Measurements from ENCODE around the gene ADGRG6. TPM values are rescaled to one million over a fixed set of nuclear protein-coding genes. Genes with fewer than 3 reads are reported as not detected.

ADGRG6 gene
- total RNA-seq, 1 donor from 2014 or later = 0.07 TPM

- H3K9me3 Mint-ChIP-seq = no peaks in the 10 kb centered on the region
- no peak for DNase-seq (ENCODE audit: low spot score)
- intact Hi-C loops (cut with micrococcal nuclease) = no loop called here
- no peak overlapping the region for H3K4me3 Mint-ChIP-seq (ENCODE audit: low read depth)
- no peaks in the 10 kb centered on the region for H3K36me3 Mint-ChIP-seq (ENCODE audit: low read depth)
- no peaks in the 10 kb centered on the region for H3K4me1 Mint-ChIP-seq (ENCODE audit: low read depth)
- H3K27me3 Mint-ChIP-seq (ENCODE audit: low read depth) = peaks cover 45% of the 10 kb centered on the region
- H3K27ac Mint-ChIP-seq = no peak overlapping the region
Observed at GRCh38 chr6:142381181-142381580, 79.4 kb downstream of the ADGRG6 start.

- Mint-ChIP-seq H3K27me3 (ENCODE audit: low read depth) (peaks cover 46% of the 10 kb centered on the region), H3K4me1 (ENCODE audit: low read depth) (no peaks in the 10 kb centered on the region), H3K4me3 (ENCODE audit: low read depth) (no peak overlapping the region), H3K27ac (no peak overlapping the region), H3K9me3 (no peaks in the 10 kb centered on the region), H3K36me3 (ENCODE audit: low read depth) (no peaks in the 10 kb centered on the region)
- intact Hi-C loops (cut with micrococcal nuclease) = no loop called here
- no peak for DNase-seq (ENCODE audit: low spot score)
Observed at GRCh38 chr6:142381845-142382378, 80.1 kb downstream of the ADGRG6 start.

- H3K36me3 Mint-ChIP-seq (ENCODE audit: low read depth) = no peaks in the 10 kb centered on the region
- DNase-seq (ENCODE audit: low spot score) = no peak
- no peaks in the 10 kb centered on the region for H3K9me3 Mint-ChIP-seq
- H3K27ac Mint-ChIP-seq = no peak overlapping the region
- no peaks in the 10 kb centered on the region for H3K4me1 Mint-ChIP-seq (ENCODE audit: low read depth)
- peaks cover 47% of the 10 kb centered on the region for H3K27me3 Mint-ChIP-seq (ENCODE audit: low read depth)
- H3K4me3 Mint-ChIP-seq (ENCODE audit: low read depth) = no peak overlapping the region
- intact Hi-C loops (cut with micrococcal nuclease) = no loop called here
Observed at GRCh38 chr6:142384519-142385254, 82.9 kb downstream of the ADGRG6 start.

- DNase-seq (ENCODE audit: low spot score) = no peak
- Mint-ChIP-seq H3K4me3 (ENCODE audit: low read depth) (no peak overlapping the region), H3K27me3 (ENCODE audit: low read depth) (peaks cover 47% of the 10 kb centered on the region), H3K4me1 (ENCODE audit: low read depth) (no peaks in the 10 kb centered on the region), H3K36me3 (ENCODE audit: low read depth) (no peaks in the 10 kb centered on the region), H3K27ac (no peak overlapping the region), H3K9me3 (no peaks in the 10 kb centered on the region)
- intact Hi-C loops (cut with micrococcal nuclease) = no loop called here
Observed at GRCh38 chr6:142385352-142385751, 83.5 kb downstream of the ADGRG6 start.

- H3K4me1 Mint-ChIP-seq (ENCODE audit: low read depth) = no peaks in the 10 kb centered on the region
- H3K9me3 Mint-ChIP-seq = no peaks in the 10 kb centered on the region
- intact Hi-C loops (cut with micrococcal nuclease) = no loop called here
Observed at GRCh38 chr6:142386657-142387056, 84.8 kb downstream of the ADGRG6 start.

GRCh38 chr6:142387997-142388815 lies 86.4 kb downstream of the ADGRG6 start:
- Mint-ChIP-seq H3K36me3 (ENCODE audit: low read depth) (no peaks in the 10 kb centered on the region), H3K4me1 (ENCODE audit: low read depth) (no peaks in the 10 kb centered on the region), H3K9me3 (no peaks in the 10 kb centered on the region), H3K27ac (no peak overlapping the region), H3K27me3 (ENCODE audit: low read depth) (peaks cover 48% of the 10 kb centered on the region), H3K4me3 (ENCODE audit: low read depth) (no peak overlapping the region)
- DNase-seq (ENCODE audit: low spot score) = no peak
- intact Hi-C loops (cut with micrococcal nuclease) = no loop called here

More at GRCh38 chr6:142386657-142387056, 84.8 kb downstream of the ADGRG6 start:
- H3K27ac Mint-ChIP-seq = no peak overlapping the region
- no peaks in the 10 kb centered on the region for H3K36me3 Mint-ChIP-seq (ENCODE audit: low read depth)
- H3K4me3 Mint-ChIP-seq (ENCODE audit: low read depth) = no peak overlapping the region
- peaks cover 48% of the 10 kb centered on the region for H3K27me3 Mint-ChIP-seq (ENCODE audit: low read depth)
- no peak for DNase-seq (ENCODE audit: low spot score)

- Mint-ChIP-seq H3K36me3 (ENCODE audit: low read depth) (no peaks in the 10 kb centered on the region), H3K27ac (no peak overlapping the region), H3K27me3 (ENCODE audit: low read depth) (peaks cover 60% of the 10 kb centered on the region), H3K4me1 (ENCODE audit: low read depth) (peaks cover 12% of the 10 kb centered on the region), H3K9me3 (no peaks in the 10 kb centered on the region), H3K4me3 (ENCODE audit: low read depth) (no peak overlapping the region)
- no peak for DNase-seq (ENCODE audit: low spot score)
- intact Hi-C loops (cut with micrococcal nuclease) = loop anchor here (2.0 to 10.0 kb wide), 3 partner anchors 248 to 1047 kb away; partner anchors contain the start of genes NMBR and VTA1
Observed at GRCh38 chr6:142395266-142395665, 93.5 kb downstream of the ADGRG6 start.

- Mint-ChIP-seq H3K27me3 (ENCODE audit: low read depth) (peaks cover 61% of the 10 kb centered on the region), H3K27ac (no peak overlapping the region), H3K9me3 (no peaks in the 10 kb centered on the region), H3K4me1 (ENCODE audit: low read depth) (peaks cover 12% of the 10 kb centered on the region), H3K4me3 (ENCODE audit: low read depth) (no peak overlapping the region), H3K36me3 (ENCODE audit: low read depth) (no peaks in the 10 kb centered on the region)
- DNase-seq (ENCODE audit: low spot score) = no peak
- intact Hi-C loops (cut with micrococcal nuclease) = loop anchor here (2.0 to 10.0 kb wide), 3 partner anchors 249 to 1047 kb away; partner anchors contain the start of genes NMBR and VTA1
Observed at GRCh38 chr6:142395768-142396231, 94.0 kb downstream of the ADGRG6 start.

- no peak overlapping the region for H3K27ac Mint-ChIP-seq
- no peaks in the 10 kb centered on the region for H3K36me3 Mint-ChIP-seq (ENCODE audit: low read depth)
- peaks cover 65% of the 10 kb centered on the region for H3K27me3 Mint-ChIP-seq (ENCODE audit: low read depth)
Observed at GRCh38 chr6:142398353-142398752, 96.5 kb downstream of the ADGRG6 start.

GRCh38 chr6:142399739-142400138 lies 97.9 kb downstream of the ADGRG6 start:
- Mint-ChIP-seq H3K27me3 (ENCODE audit: low read depth) (peaks cover 65% of the 10 kb centered on the region), H3K4me3 (ENCODE audit: low read depth) (no peak overlapping the region), H3K36me3 (ENCODE audit: low read depth) (no peaks in the 10 kb centered on the region), H3K27ac (no peak overlapping the region), H3K4me1 (ENCODE audit: low read depth) (peaks cover 12% of the 10 kb centered on the region), H3K9me3 (no peaks in the 10 kb centered on the region)
- intact Hi-C loops (cut with micrococcal nuclease) = loop anchor here (5.0 to 10.0 kb wide), 2 partner anchors 445 to 1043 kb away; no protein-coding TSS in a partner anchor
- DNase-seq (ENCODE audit: low spot score) = no peak

More at GRCh38 chr6:142398353-142398752, 96.5 kb downstream of the ADGRG6 start:
- no peak overlapping the region for H3K4me3 Mint-ChIP-seq (ENCODE audit: low read depth)
- intact Hi-C loops (cut with micrococcal nuclease) = loop anchor here (5.0 to 10.0 kb wide), 2 partner anchors 446 to 1044 kb away; no protein-coding TSS in a partner anchor
- DNase-seq (ENCODE audit: low spot score) = no peak
- no peaks in the 10 kb centered on the region for H3K9me3 Mint-ChIP-seq
- peaks cover 12% of the 10 kb centered on the region for H3K4me1 Mint-ChIP-seq (ENCODE audit: low read depth)

GRCh38 chr6:142400495-142400894 lies 98.7 kb downstream of the ADGRG6 start:
- Mint-ChIP-seq H3K4me1 (ENCODE audit: low read depth) (peaks cover 7% of the 10 kb centered on the region), H3K27ac (no peak overlapping the region), H3K9me3 (no peaks in the 10 kb centered on the region), H3K4me3 (ENCODE audit: low read depth) (no peak overlapping the region), H3K27me3 (ENCODE audit: low read depth) (peaks cover 68% of the 10 kb centered on the region), H3K36me3 (ENCODE audit: low read depth) (no peaks in the 10 kb centered on the region)
- no peak for DNase-seq (ENCODE audit: low spot score)
- intact Hi-C loops (cut with micrococcal nuclease) = no loop called here

- Mint-ChIP-seq H3K9me3 (no peaks in the 10 kb centered on the region), H3K4me1 (ENCODE audit: low read depth) (no peaks in the 10 kb centered on the region), H3K4me3 (ENCODE audit: low read depth) (no peak overlapping the region), H3K36me3 (ENCODE audit: low read depth) (no peaks in the 10 kb centered on the region), H3K27me3 (ENCODE audit: low read depth) (peaks cover 66% of the 10 kb centered on the region), H3K27ac (no peak overlapping the region)
- intact Hi-C loops (cut with micrococcal nuclease) = no loop called here
- DNase-seq (ENCODE audit: low spot score) = no peak
Observed at GRCh38 chr6:142401838-142402237, 100.0 kb downstream of the ADGRG6 start.
